Fibroblast of lung (primary cell): ENCODE measurements around the gene PRTN3. TPM values are rescaled to one million over a fixed set of nuclear protein-coding genes. Genes with fewer than 3 reads are reported as not detected.
A peak's percentile ranks its signal among the peaks of the same experiment; 100 is the strongest.

Experiments used
- DNase-seq, 2 donors: peaks; one replicate each; pipeline versions ENCODE4 v3.0.0 to v3.0.0-alpha.2; 2010; ENCODE audit warnings: low read depth in 2 of 2
- H2AFZ ChIP-seq: 2 replicates; pipeline ENCODE4 v1.5.1; 2012; ENCODE audit warnings: low read length, control low read depth, inconsistent platforms
- H3K27ac ChIP-seq: 2 replicates; pipeline ENCODE4 v1.5.1; 2011; ENCODE audit warnings: low read length, control low read depth; ENCODE audit not compliant: insufficient read depth
- H3K27me3 ChIP-seq: 2 replicates; pipeline ENCODE4 v1.5.1; 2011; ENCODE audit warnings: mild to moderate bottlenecking, low read length; ENCODE audit not compliant: control insufficient read depth, insufficient read depth
- H3K36me3 ChIP-seq: 2 replicates; pipeline ENCODE4 v1.5.1; 2011; ENCODE audit warnings: low read length; ENCODE audit not compliant: control insufficient read depth, insufficient read depth
- H3K4me1 ChIP-seq: 2 replicates; pipeline ENCODE4 v1.5.1; 2011; ENCODE audit warnings: low read length; ENCODE audit not compliant: control insufficient read depth, insufficient read depth; ENCODE audit errors: extremely low read depth
- H3K4me2 ChIP-seq: 2 replicates; pipeline ENCODE4 v1.5.1; 2011; ENCODE audit warnings: low read length, control low read depth; ENCODE audit not compliant: insufficient read depth; ENCODE audit errors: extremely low read depth
- H3K4me3 ChIP-seq, 4 experiments: fragments of 200-600 bp in 1 of 4; sonication (generic) in 1 of 4; replicated peaks in 1 of 4; 2 replicates each; pipeline ENCODE4 v1.5.1; 2011 to 2016; ENCODE audit warnings: low read length in 4 of 4, low read depth in 3 of 4, mild to moderate bottlenecking in 3 of 4, control low read depth in 2 of 4, inconsistent platforms in 1 of 4, mixed read lengths in 1 of 4; ENCODE audit not compliant: insufficient read depth in 1 of 4; ENCODE audit errors: control extremely low read depth in 1 of 4
- H3K79me2 ChIP-seq: 2 replicates; pipeline ENCODE4 v1.5.1; 2012; ENCODE audit warnings: mild to moderate bottlenecking, low read length, inconsistent platforms; ENCODE audit not compliant: control insufficient read depth, insufficient read depth
- H3K9ac ChIP-seq: 2 replicates; pipeline ENCODE4 v1.5.1; 2011; ENCODE audit warnings: mild to moderate bottlenecking, low read length, control low read depth; ENCODE audit not compliant: insufficient read depth
- H3K9me3 ChIP-seq: 2 replicates; pipeline ENCODE4 v1.5.1; 2012; ENCODE audit warnings: low read depth, low read length; ENCODE audit not compliant: control insufficient read depth, insufficient read depth
- H4K20me1 ChIP-seq: 2 replicates; pipeline ENCODE4 v1.5.1; 2011; ENCODE audit warnings: low read length; ENCODE audit not compliant: control insufficient read depth, insufficient read depth; ENCODE audit errors: extremely low read depth
- EZH2 ChIP-seq: IDR thresholded peaks from 2 replicates; pipeline ENCODE4 v1.5.1; 2012; ENCODE audit warnings: low read length, control low read depth, mild to moderate bottlenecking; ENCODE audit errors: missing control alignments
- polyA plus RNA-seq, 2 donors: library from polyadenylated mRNA; depleted of rRNA in 1 of 2; stranded (reverse) in 1 of 2; unstranded in 1 of 2; fragments of >200 nt; gene quantifications; 2 replicates each; pipeline ENCODE4 v1.2.1, GENCODE V29; 2011 to 2012; ENCODE audit warnings: missing spikeins in 1 of 2
- total RNA-seq: library from RNA; depleted of rRNA; stranded (reverse); fragments of >200 nt; gene quantifications from 2 replicates; pipeline ENCODE4 v1.2.1, GENCODE V29; 2014
- TF ChIP-seq, protein P1 (sequence below), 2 donors: IDR thresholded peaks in 1 of 2; conservative IDR thresholded peaks in 1 of 2; 1 replicate in 1 of 2; 2 replicates in 1 of 2; pipeline ENCODE4 v1.5.1; 2011 to 2012; ENCODE audit warnings: low read length in 2 of 2, control low read depth in 1 of 2, inconsistent platforms in 1 of 2, low read depth in 1 of 2, mild to moderate bottlenecking in 1 of 2

The PRTN3 gene
- total and polyA plus RNA-seq, 2 donors (not counting 1 experiment from before 2014, with no cell fraction given), result not detected

DNA sequence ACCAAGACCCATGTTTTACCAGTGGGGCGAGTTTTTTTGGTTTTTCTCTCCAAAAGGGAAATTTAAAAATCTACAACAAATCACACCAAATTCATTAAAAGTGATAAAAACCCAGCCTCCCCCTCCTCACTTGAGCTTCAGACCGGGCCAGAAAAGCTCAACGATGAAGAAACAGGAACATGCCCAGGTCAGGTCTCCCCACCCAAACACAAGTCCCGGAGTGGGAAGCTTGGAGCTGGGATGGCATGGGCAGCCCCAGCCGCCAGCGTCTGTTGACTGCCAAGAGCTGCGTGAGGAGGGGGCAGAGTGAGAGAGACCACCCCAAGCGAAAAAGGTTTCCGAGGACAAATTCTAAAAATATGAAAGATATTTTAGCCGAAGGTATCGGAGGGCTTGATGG lies 56.2 kb downstream of the PRTN3 start:
- no peak for DNase-seq
- H3K4me2 ChIP-seq, result no peak overlapping the region
- no peaks in the 10 kb centered on the region for H3K4me1 ChIP-seq
- H3K27me3 ChIP-seq, result no peaks in the 10 kb centered on the region
- no peak overlapping the region for H3K9ac ChIP-seq
- H3K36me3 ChIP-seq, result peaks cover 10% of the 10 kb centered on the region
- H3K9me3 ChIP-seq, result no peaks in the 10 kb centered on the region
- TF ChIP-seq, protein P1, sequence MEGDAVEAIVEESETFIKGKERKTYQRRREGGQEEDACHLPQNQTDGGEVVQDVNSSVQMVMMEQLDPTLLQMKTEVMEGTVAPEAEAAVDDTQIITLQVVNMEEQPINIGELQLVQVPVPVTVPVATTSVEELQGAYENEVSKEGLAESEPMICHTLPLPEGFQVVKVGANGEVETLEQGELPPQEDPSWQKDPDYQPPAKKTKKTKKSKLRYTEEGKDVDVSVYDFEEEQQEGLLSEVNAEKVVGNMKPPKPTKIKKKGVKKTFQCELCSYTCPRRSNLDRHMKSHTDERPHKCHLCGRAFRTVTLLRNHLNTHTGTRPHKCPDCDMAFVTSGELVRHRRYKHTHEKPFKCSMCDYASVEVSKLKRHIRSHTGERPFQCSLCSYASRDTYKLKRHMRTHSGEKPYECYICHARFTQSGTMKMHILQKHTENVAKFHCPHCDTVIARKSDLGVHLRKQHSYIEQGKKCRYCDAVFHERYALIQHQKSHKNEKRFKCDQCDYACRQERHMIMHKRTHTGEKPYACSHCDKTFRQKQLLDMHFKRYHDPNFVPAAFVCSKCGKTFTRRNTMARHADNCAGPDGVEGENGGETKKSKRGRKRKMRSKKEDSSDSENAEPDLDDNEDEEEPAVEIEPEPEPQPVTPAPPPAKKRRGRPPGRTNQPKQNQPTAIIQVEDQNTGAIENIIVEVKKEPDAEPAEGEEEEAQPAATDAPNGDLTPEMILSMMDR (conservative IDR thresholded peaks at IDR 0.05 in 1 of 2, IDR thresholded peaks at IDR 0.05 in 1 of 2; ENCODE audit: low read depth in 1 of 2, low read length in 2 of 2), result no peak
- TF ChIP-seq EZH2, result no peak
- H4K20me1 ChIP-seq, result no peaks in the 10 kb centered on the region
- H3K79me2 ChIP-seq, result peaks cover 4% of the 10 kb centered on the region
- H3K27ac ChIP-seq, result no peak overlapping the region
- H2AFZ ChIP-seq, result no peak overlapping the region
- no peak overlapping the region for H3K4me3 ChIP-seq

- Histone ChIP-seq H4K20me1 (no peaks in the 10 kb centered on the region), H3K9ac (no peak overlapping the region), H3K79me2 (no peaks in the 10 kb centered on the region), H3K4me3 (no peak overlapping the region), H3K4me2 (no peak overlapping the region), H3K27me3 (no peaks in the 10 kb centered on the region), H3K27ac (no peak overlapping the region), H3K4me1 (no peaks in the 10 kb centered on the region), H2AFZ (no peak overlapping the region), H3K36me3 (peaks cover 10% of the 10 kb centered on the region), H3K9me3 (no peaks in the 10 kb centered on the region)
- DNase-seq, result no peak
- TF ChIP-seq, protein P1 (conservative IDR thresholded peaks at IDR 0.05 in 1 of 2, IDR thresholded peaks at IDR 0.05 in 1 of 2; ENCODE audit: low read depth in 1 of 2, low read length in 2 of 2), result peak in 1 of 2 donors; percentile 11
- TF ChIP-seq EZH2, result no peak
These were observed 56.7 kb downstream of the PRTN3 start for GRCh38 chr19:897442-898039.

Other genes starting within 250 kb of the PRTN3 start
- 17.2 and 21.5 TPM in 2 replicates for gene POLRMT, start 207.5 kb upstream of the PRTN3 start, total RNA-seq
- 7.3 and 13.5 TPM in 2 replicates for gene POLRMT, start 207.5 kb upstream of the PRTN3 start, polyA plus RNA-seq
- under 0.01 TPM in 1 of 2 replicates, not detected in the other for gene FGF22, start 201.1 kb upstream of the PRTN3 start, total RNA-seq
- gene FGF22, start 201.1 kb upstream of the PRTN3 start, polyA plus RNA-seq, result 0.06 TPM in 1 of 2 replicates, not detected in the other
- 12.1 and 18.0 TPM in 2 replicates for gene RNF126, start 177.8 kb upstream of the PRTN3 start, total RNA-seq
- 7.8 and 10.7 TPM in 2 replicates for gene RNF126, start 177.8 kb upstream of the PRTN3 start, polyA plus RNA-seq
- gene FSTL3, start 164.6 kb upstream of the PRTN3 start, total RNA-seq, result 26.8 and 36.5 TPM in 2 replicates
- 10.2 and 18.6 TPM in 2 replicates for gene FSTL3, start 164.6 kb upstream of the PRTN3 start, polyA plus RNA-seq
- not detected in 2 replicates for gene PRSS57, start 145.5 kb upstream of the PRTN3 start, total RNA-seq
- gene PRSS57, start 145.5 kb upstream of the PRTN3 start, polyA plus RNA-seq, result not detected in 2 replicates
- 8.3 and 22.1 TPM in 2 replicates for gene PALM, start 132.1 kb upstream of the PRTN3 start, total RNA-seq
- 1.0 and 3.2 TPM in 2 replicates for gene PALM, start 132.1 kb upstream of the PRTN3 start, polyA plus RNA-seq
- under 0.01 TPM in 1 of 2 replicates, not detected in the other for gene MISP, start 89.9 kb upstream of the PRTN3 start, total RNA-seq
- not detected in 2 replicates for gene MISP, start 89.9 kb upstream of the PRTN3 start, polyA plus RNA-seq
- 67.5 and 83.1 TPM in 2 replicates for gene PTBP1, start 43.5 kb upstream of the PRTN3 start, total RNA-seq
- 74.6 and 142 TPM in 2 replicates for gene PTBP1, start 43.5 kb upstream of the PRTN3 start, polyA plus RNA-seq
- gene PLPPR3, start 19.0 kb upstream of the PRTN3 start, total RNA-seq, result 1.5 and 2.5 TPM in 2 replicates
- 0.19 and 0.30 TPM in 2 replicates for gene PLPPR3, start 19.0 kb upstream of the PRTN3 start, polyA plus RNA-seq
- 0.17 TPM in 1 of 2 replicates, not detected in the other for gene AZU1, start 13.2 kb upstream of the PRTN3 start, total RNA-seq
- gene AZU1, start 13.2 kb upstream of the PRTN3 start, polyA plus RNA-seq, result not detected in 2 replicates
- gene ELANE, start 11.3 kb downstream of the PRTN3 start, total RNA-seq, result 0.51 and 0.66 TPM in 2 replicates
- 0.07 and 0.48 TPM in 2 replicates for gene ELANE, start 11.3 kb downstream of the PRTN3 start, polyA plus RNA-seq
- 18.8 and 206 TPM in 2 replicates for gene CFD, start 18.7 kb downstream of the PRTN3 start, total RNA-seq
- gene CFD, start 18.7 kb downstream of the PRTN3 start, polyA plus RNA-seq, result 1.00 and 3.3 TPM in 2 replicates
- gene MED16, start 52.2 kb downstream of the PRTN3 start, total RNA-seq, result 24.4 and 35.0 TPM in 2 replicates
- gene MED16, start 52.2 kb downstream of the PRTN3 start, polyA plus RNA-seq, result 19.3 and 26.2 TPM in 2 replicates
- gene RNU6-9, start 52.5 kb downstream of the PRTN3 start, total RNA-seq, result not detected in 2 replicates
- not detected in 2 replicates for gene RNU6-9, start 52.5 kb downstream of the PRTN3 start, polyA plus RNA-seq
- 13.2 and 13.4 TPM in 2 replicates for gene R3HDM4, start 72.2 kb downstream of the PRTN3 start, total RNA-seq
- 20.9 and 25.5 TPM in 2 replicates for gene R3HDM4, start 72.2 kb downstream of the PRTN3 start, polyA plus RNA-seq
- not detected in 2 replicates for gene KISS1R, start 76.3 kb downstream of the PRTN3 start, total RNA-seq
- gene KISS1R, start 76.3 kb downstream of the PRTN3 start, polyA plus RNA-seq, result not detected in 2 replicates
- gene ARID3A, start 85.0 kb downstream of the PRTN3 start, total RNA-seq, result 12.1 and 14.9 TPM in 2 replicates
- gene ARID3A, start 85.0 kb downstream of the PRTN3 start, polyA plus RNA-seq, result 6.4 and 8.7 TPM in 2 replicates
- 41.6 and 42.3 TPM in 2 replicates for gene WDR18, start 143.3 kb downstream of the PRTN3 start, total RNA-seq
- 10.0 and 16.1 TPM in 2 replicates for gene WDR18, start 143.3 kb downstream of the PRTN3 start, polyA plus RNA-seq
- gene GRIN3B, start 159.4 kb downstream of the PRTN3 start, total RNA-seq, result 0.51 and 0.66 TPM in 2 replicates
- gene GRIN3B, start 159.4 kb downstream of the PRTN3 start, polyA plus RNA-seq, result 0.12 and 0.25 TPM in 2 replicates
- 47.5 and 57.8 TPM in 2 replicates for gene TMEM259, start 180.1 kb downstream of the PRTN3 start, total RNA-seq
- 67.1 and 67.9 TPM in 2 replicates for gene TMEM259, start 180.1 kb downstream of the PRTN3 start, polyA plus RNA-seq
- gene RNU6-2, start 180.5 kb downstream of the PRTN3 start, total RNA-seq, result not detected in 2 replicates
- gene RNU6-2, start 180.5 kb downstream of the PRTN3 start, polyA plus RNA-seq, result not detected in 2 replicates
- gene CNN2, start 185.6 kb downstream of the PRTN3 start, total RNA-seq, result 120 and 194 TPM in 2 replicates
- 299 and 473 TPM in 2 replicates for gene CNN2, start 185.6 kb downstream of the PRTN3 start, polyA plus RNA-seq
- gene ABCA7, start 199.1 kb downstream of the PRTN3 start, total RNA-seq, result 2.3 and 9.7 TPM in 2 replicates
- gene ABCA7, start 199.1 kb downstream of the PRTN3 start, polyA plus RNA-seq, result 2.2 and 2.3 TPM in 2 replicates
- gene ARHGAP45, start 226.2 kb downstream of the PRTN3 start, total RNA-seq, result 0.77 and 1.8 TPM in 2 replicates
- 0.42 and 0.78 TPM in 2 replicates for gene ARHGAP45, start 226.2 kb downstream of the PRTN3 start, polyA plus RNA-seq